Tibial nerve (tissue), 4 donors: ENCODE results near the gene RHBDD1.

Experiments
- EP300 ChIP-seq, 2 donors: sonication (generic); formaldehyde crosslinking; IDR thresholded peaks; one replicate each; pipeline ENCODE4 v1.6.1; 2017; ENCODE audit warnings: antibody characterized with exemption in 2 of 2, mild to moderate bottlenecking in 1 of 2
- POLR2A ChIP-seq, 2 donors: fragments of 450-650 bp; IDR thresholded peaks; one replicate each; pipeline ENCODE4 v1.6.1; 2017; ENCODE audit warnings: antibody characterized with exemption in 2 of 2, mild to moderate bottlenecking in 2 of 2, moderate library complexity in 2 of 2
- TF ChIP-seq, protein P1 (sequence below), 5 experiments: fragments of 200-600 bp in 3 of 5; fragments of 450-650 bp in 2 of 5; sonication (generic) in 3 of 5; IDR thresholded peaks; one replicate each; pipeline ENCODE4 v1.5.1; 2016 to 2019; ENCODE audit warnings: antibody characterized with exemption in 5 of 5, mild to moderate bottlenecking in 3 of 5, moderate library complexity in 2 of 5

DNA sequence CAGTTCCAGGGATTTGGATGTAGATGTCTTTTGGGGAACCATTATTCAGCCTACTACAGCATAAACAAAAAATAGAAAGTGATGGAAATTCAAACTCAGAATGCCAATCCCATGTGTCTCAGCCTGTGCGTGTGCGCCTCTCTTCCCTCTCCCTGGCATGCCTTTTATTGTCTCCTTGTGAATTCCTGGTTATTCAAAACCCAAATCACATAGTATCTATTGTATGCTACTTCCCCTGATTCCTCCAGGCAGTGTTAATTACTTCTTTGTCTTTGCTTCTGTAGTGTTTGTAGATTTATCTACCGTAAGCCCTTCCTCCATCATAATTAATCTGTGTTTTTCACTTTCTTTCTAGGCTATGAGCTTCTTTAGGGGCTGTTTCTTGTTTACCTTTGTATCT lies 38.9 kb downstream of the RHBDD1 start:
- TF ChIP-seq, protein P1, sequence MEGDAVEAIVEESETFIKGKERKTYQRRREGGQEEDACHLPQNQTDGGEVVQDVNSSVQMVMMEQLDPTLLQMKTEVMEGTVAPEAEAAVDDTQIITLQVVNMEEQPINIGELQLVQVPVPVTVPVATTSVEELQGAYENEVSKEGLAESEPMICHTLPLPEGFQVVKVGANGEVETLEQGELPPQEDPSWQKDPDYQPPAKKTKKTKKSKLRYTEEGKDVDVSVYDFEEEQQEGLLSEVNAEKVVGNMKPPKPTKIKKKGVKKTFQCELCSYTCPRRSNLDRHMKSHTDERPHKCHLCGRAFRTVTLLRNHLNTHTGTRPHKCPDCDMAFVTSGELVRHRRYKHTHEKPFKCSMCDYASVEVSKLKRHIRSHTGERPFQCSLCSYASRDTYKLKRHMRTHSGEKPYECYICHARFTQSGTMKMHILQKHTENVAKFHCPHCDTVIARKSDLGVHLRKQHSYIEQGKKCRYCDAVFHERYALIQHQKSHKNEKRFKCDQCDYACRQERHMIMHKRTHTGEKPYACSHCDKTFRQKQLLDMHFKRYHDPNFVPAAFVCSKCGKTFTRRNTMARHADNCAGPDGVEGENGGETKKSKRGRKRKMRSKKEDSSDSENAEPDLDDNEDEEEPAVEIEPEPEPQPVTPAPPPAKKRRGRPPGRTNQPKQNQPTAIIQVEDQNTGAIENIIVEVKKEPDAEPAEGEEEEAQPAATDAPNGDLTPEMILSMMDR (IDR thresholded peaks at IDR 0.05) = no peak
- no peak for TF ChIP-seq POLR2A (IDR thresholded peaks at IDR 0.05)
- TF ChIP-seq EP300 (IDR thresholded peaks at IDR 0.05) = no peak
